ENCODE results near the gene ABLIM1. TPM values are rescaled to one million over a fixed set of nuclear protein-coding genes. Genes with fewer than 3 reads are reported as not detected.

Gene ABLIM1
- total and polyA plus RNA-seq, 4 donors = 20.0 to 135 (median 59.9) TPM

- peaks cover 0 to 10% (median 2%) of the 10 kb centered on the region in 4 donors for H3K36me3 ChIP-seq (ENCODE audit: control insufficient read depth in 4 of 4, insufficient read depth in 4 of 4, low read length in 4 of 4)
- H3K4me1 ChIP-seq (ENCODE audit: control insufficient read depth in 5 of 5, insufficient read depth in 5 of 5, low read length in 5 of 5) = peaks cover 6 to 55% (median 37%) of the 10 kb centered on the region in 5 donors
- no peaks in the 10 kb centered on the region for H3K9me3 ChIP-seq (ENCODE audit: control insufficient read depth in 4 of 4, insufficient read depth in 3 of 4, low read length in 3 of 4)
- 88 to 91% methylated on average over 3 of the region's 3 CpGs for WGBS, 2 donors
- H3K4me3 ChIP-seq = no peak overlapping the region
- no peak for DNase-seq
- no peak for TF ChIP-seq CTCF (IDR thresholded peaks at IDR 0.05; ENCODE audit: control extremely low read depth, extremely low read depth)
- H3K27ac ChIP-seq (ENCODE audit: low read depth in 1 of 2, low read length in 1 of 2) = peak overlapping the region; percentile 17 to 38
- H3K27me3 ChIP-seq (ENCODE audit: control insufficient read depth in 3 of 3, insufficient read depth in 3 of 3, low read length in 2 of 3) = no peaks in the 10 kb centered on the region
- no peak for ATAC-seq (ENCODE audit: insufficient read depth, low FRiP score)
- H3K9ac ChIP-seq (ENCODE audit: insufficient read depth in 1 of 2, low read length in 2 of 2) = no peak overlapping the region
Observed at GRCh38 chr10:114508376-114508775, 149.7 kb downstream of the ABLIM1 start.

GRCh38 chr10:114507449-114507848, 150.6 kb downstream of the ABLIM1 start:
- Histone ChIP-seq H3K9ac (ENCODE audit: insufficient read depth in 1 of 2, low read length in 2 of 2) (peak overlapping the region in 1 of 2 donors; percentile 23), H3K27ac (ENCODE audit: low read depth in 1 of 2, low read length in 1 of 2) (peak overlapping the region; percentile 58 to 86), H3K9me3 (ENCODE audit: control insufficient read depth in 4 of 4, insufficient read depth in 3 of 4, low read length in 3 of 4) (no peaks in the 10 kb centered on the region), H3K4me1 (ENCODE audit: control insufficient read depth in 5 of 5, insufficient read depth in 5 of 5, low read length in 5 of 5) (peaks cover 7 to 56% (median 37%) of the 10 kb centered on the region in 5 donors), H3K36me3 (ENCODE audit: control insufficient read depth in 4 of 4, insufficient read depth in 4 of 4, low read length in 4 of 4) (peaks cover 0 to 10% (median 2%) of the 10 kb centered on the region in 4 donors), H3K27me3 (ENCODE audit: control insufficient read depth in 3 of 3, insufficient read depth in 3 of 3, low read length in 2 of 3) (no peaks in the 10 kb centered on the region), H3K4me3 (no peak overlapping the region)
- 46 to 64% methylated on average over 4 of the region's 4 CpGs for WGBS, 2 donors
- DNase-seq = peak in 2 of 3 donors; percentile 65 to 76
- peak; percentile 59 for ATAC-seq (ENCODE audit: insufficient read depth, low FRiP score)
- TF ChIP-seq CTCF (IDR thresholded peaks at IDR 0.05; ENCODE audit: control extremely low read depth, extremely low read depth) = no peak

- H3K4me3 ChIP-seq = no peak overlapping the region
- peaks cover 8 to 56% (median 38%) of the 10 kb centered on the region in 5 donors for H3K4me1 ChIP-seq (ENCODE audit: control insufficient read depth in 5 of 5, insufficient read depth in 5 of 5, low read length in 5 of 5)
- H3K36me3 ChIP-seq (ENCODE audit: control insufficient read depth in 4 of 4, insufficient read depth in 4 of 4, low read length in 4 of 4) = peaks cover 0 to 14% (median 2%) of the 10 kb centered on the region in 4 donors
- H3K9me3 ChIP-seq (ENCODE audit: control insufficient read depth in 4 of 4, insufficient read depth in 3 of 4, low read length in 3 of 4) = no peaks in the 10 kb centered on the region
- ATAC-seq (ENCODE audit: insufficient read depth, low FRiP score) = no peak
- no peak for TF ChIP-seq CTCF (IDR thresholded peaks at IDR 0.05; ENCODE audit: control extremely low read depth, extremely low read depth)
- peak overlapping the region in 1 of 2 donors; percentile 23 for H3K9ac ChIP-seq (ENCODE audit: insufficient read depth in 1 of 2, low read length in 2 of 2)
- no peaks in the 10 kb centered on the region for H3K27me3 ChIP-seq (ENCODE audit: control insufficient read depth in 3 of 3, insufficient read depth in 3 of 3, low read length in 2 of 3)
- WGBS, 2 donors = 52 to 60% methylated on average over 3 of the region's 3 CpGs
- DNase-seq = peak in 2 of 3 donors; percentile 76 to 81
- H3K27ac ChIP-seq (ENCODE audit: low read depth in 1 of 2, low read length in 1 of 2) = peak overlapping the region in 1 of 2 donors; percentile 58
Observed at GRCh38 chr10:114506871-114507385, 151.1 kb downstream of the ABLIM1 start.
